Left cardiac atrium (tissue), 4 donors: ENCODE data around the gene NOM1. TPM values are rescaled to one million over a fixed set of nuclear protein-coding genes. Genes with fewer than 3 reads are reported as not detected.
"Not testable (repeated sequence)": the region's sequence is repeated elsewhere in the genome, so short reads cannot be mapped to it uniquely, and the experiment has no call there.

Experiments
- ATAC-seq, 2 donors: fragments of 200-7000 bp; cut with Tn5 transposase; one replicate each; pipeline ENCODE4 v1.9.1; 2020; ENCODE audit warnings: mild to moderate bottlenecking in 2 of 2, moderate library complexity in 2 of 2
- DNase-seq: peaks from one replicate; pipeline ENCODE4 v3.0.0-alpha.2; 2020
- intact Hi-C, 2 donors: fragments of 100-400 bp; cut with DNase I; formaldehyde crosslinking; loops; one replicate each; pipeline versions ENCODE4 v1.14.1 to v1.15.1; 2022 to 2023
- long read RNA-seq: library from polyadenylated mRNA; unstranded; transcript quantifications from one replicate; pipeline ENCODE4 v2.0.0, GENCODE V29; 2021
- total RNA-seq, 2 donors: library from RNA; stranded (reverse); fragmentation: NEBNext Ultra II Directional; extraction: Animal tissue kit (Norgen Biotek cat#: 25700); gene quantifications; one replicate each; pipeline ENCODE4 v1.2.1, GENCODE V29; 2021
- donor health status: DM: no; HTN: yes; CAD: no.
- donor health status: DM: no; HTN: yes; CAD: no; lungs with severe emphysema.
- donor health status: DM: yes; HTN: yes; CAD: no.
- donor health status: Dilated cardiomyopathy.

Gene NOM1
- 1 to 10 TPM; 8.9 to 9.4 TPM for total RNA-seq
- long read RNA-seq, full-length matches to known transcripts, result 2 of 4 reads
- long read RNA-seq, partial matches to known transcripts, result 1 of 4 reads
- long read RNA-seq, other reads (novel, unspliced or antisense), result 1 of 4 reads

GRCh38 chr7:156949541-156950380, at the start of gene NOM1:
Gene NOM1, plus strand, starts transcription at chr7:156949712. Its CDS starts 26 bp downstream, at chr7:156949738.
- intact Hi-C loops, result no loop called here
- DNase-seq (peak; percentile 93), ATAC-seq (peak; percentile 98 to 99)

- intact Hi-C loops, ATAC-seq: not testable (repeated sequence)
Measured at GRCh38 chr7:156900093-156900492, 49.4 kb upstream of the NOM1 start.

GRCh38 chr7:156903232-156903909, 46.1 kb upstream of the NOM1 start:
- intact Hi-C loops, result no loop called here
- peak; percentile 54 for DNase-seq
- peak; percentile 61 to 74 for ATAC-seq

More at GRCh38 chr7:156900093-156900492, 49.4 kb upstream of the NOM1 start:
- DNase-seq, result not testable (repeated sequence)

GRCh38 chr7:156906200-156906649, 43.3 kb upstream of the NOM1 start:
- no peak for DNase-seq
- no peak for ATAC-seq
- intact Hi-C loops, result no loop called here

GRCh38 chr7:156907656-156908055, 41.9 kb upstream of the NOM1 start:
- ATAC-seq (no peak), DNase-seq (no peak)
- intact Hi-C loops, result no loop called here

- intact Hi-C loops, ATAC-seq, DNase-seq: not testable (repeated sequence)
Measured at GRCh38 chr7:156909574-156910252, 39.8 kb upstream of the NOM1 start.

- DNase-seq (no peak), ATAC-seq (no peak)
- intact Hi-C loops, result no loop called here
Measured at GRCh38 chr7:156918635-156919034, 30.9 kb upstream of the NOM1 start.

GRCh38 chr7:156919132-156919713, 30.3 kb upstream of the NOM1 start:
- intact Hi-C loops, result no loop called here
- DNase-seq (no peak), ATAC-seq (no peak)

- DNase-seq (no peak), ATAC-seq (no peak)
- intact Hi-C loops, result no loop called here
Measured at GRCh38 chr7:156920076-156920475, 29.4 kb upstream of the NOM1 start.

- ATAC-seq, DNase-seq, intact Hi-C loops: not testable (repeated sequence)
Measured at GRCh38 chr7:156920487-156921373, 28.8 kb upstream of the NOM1 start.

- ATAC-seq, DNase-seq, intact Hi-C loops: not testable (repeated sequence)
Measured at GRCh38 chr7:156922304-156922703, 27.2 kb upstream of the NOM1 start.

- DNase-seq, intact Hi-C loops: not testable (repeated sequence)
Measured at GRCh38 chr7:156925821-156926220, 23.7 kb upstream of the NOM1 start.

GRCh38 chr7:156927571-156928405, 21.7 kb upstream of the NOM1 start:
- ATAC-seq (no peak), DNase-seq (no peak)
- intact Hi-C loops, result no loop called here

More at GRCh38 chr7:156925821-156926220, 23.7 kb upstream of the NOM1 start:
- ATAC-seq, result not testable (repeated sequence)

GRCh38 chr7:156928406-156928747, 21.1 kb upstream of the NOM1 start:
- intact Hi-C loops, result no loop called here
- ATAC-seq, result no peak
- no peak for DNase-seq

GRCh38 chr7:156929789-156930539, 19.5 kb upstream of the NOM1 start:
- DNase-seq (no peak), ATAC-seq (no peak)
- intact Hi-C loops, result no loop called here

- ATAC-seq, result no peak
- no peak for DNase-seq
- intact Hi-C loops, result no loop called here
Measured at GRCh38 chr7:156932006-156932405, 17.5 kb upstream of the NOM1 start.

GRCh38 chr7:156935250-156935649, 14.3 kb upstream of the NOM1 start:
- intact Hi-C loops, result no loop called here
- DNase-seq, result no peak
- ATAC-seq, result no peak
